Immature natural killer cell (primary cell): Measurements from ENCODE around the gene ZNF79. TPM values are rescaled to one million over a fixed set of nuclear protein-coding genes. Genes with fewer than 3 reads are reported as not detected.

Source experiments
- DNase-seq, 3 donors: peaks; one replicate each; pipeline ENCODE4 v3.0.0; 2022; ENCODE audit warnings: mixed read lengths in 1 of 3
- H3K27ac Mint-ChIP-seq, 6 donors: one replicate each; pipeline ENCODE4 v1.8.0; 2020; ENCODE audit warnings: mixed read lengths in 6 of 6, mild to moderate bottlenecking in 5 of 6, inconsistent platforms in 4 of 6, moderate library complexity in 3 of 6
- H3K27me3 Mint-ChIP-seq, 3 donors: one replicate each; pipeline ENCODE4 v1.8.0; 2020 to 2021; ENCODE audit warnings: low read depth in 3 of 3, mild to moderate bottlenecking in 3 of 3, mixed read lengths in 3 of 3, moderate library complexity in 3 of 3, inconsistent platforms in 1 of 3
- H3K36me3 Mint-ChIP-seq, 3 donors: one replicate each; pipeline ENCODE4 v1.8.0; 2020; ENCODE audit warnings: mixed read lengths in 3 of 3, inconsistent platforms in 2 of 3, mild to moderate bottlenecking in 2 of 3
- H3K4me1 Mint-ChIP-seq, 2 donors: one replicate each; pipeline ENCODE4 v1.8.0; 2020; ENCODE audit warnings: inconsistent platforms in 2 of 2, mild to moderate bottlenecking in 2 of 2, mixed read lengths in 2 of 2, moderate library complexity in 1 of 2
- H3K4me3 Mint-ChIP-seq, 5 donors: one replicate each; pipeline ENCODE4 v1.8.0; 2020; ENCODE audit warnings: mild to moderate bottlenecking in 5 of 5, mixed read lengths in 5 of 5, inconsistent platforms in 3 of 5, moderate library complexity in 3 of 5
- H3K9me3 Mint-ChIP-seq, 6 donors: one replicate each; pipeline ENCODE4 v1.8.0; 2020; ENCODE audit warnings: mild to moderate bottlenecking in 6 of 6, mixed read lengths in 6 of 6, inconsistent platforms in 4 of 6, moderate library complexity in 3 of 6
- polyA plus RNA-seq, 3 donors: library from polyadenylated mRNA; unstranded; fragments of 300-500 nt; fragmentation: Illumina TruSeq; gene quantifications; one replicate each; pipeline ENCODE4 v1.2.3, GENCODE V29; 2021

The ZNF79 gene
- polyA plus RNA-seq, 3 donors from 2014 or later: 4.0 to 10.9 (median 5.1) TPM

- Mint-ChIP-seq H3K27ac (no peak overlapping the region), H3K4me1 (no peaks in the 10 kb centered on the region), H3K4me3 (no peak overlapping the region), H3K9me3 (no peaks in the 10 kb centered on the region), H3K36me3 (peaks cover 8 to 25% (median 13%) of the 10 kb centered on the region in 3 donors), H3K27me3 (no peaks in the 10 kb centered on the region)
- DNase-seq: no peak
Measured at GRCh38 chr9:127489471-127490115, 65.4 kb downstream of the ZNF79 start.

- no peaks in the 10 kb centered on the region for H3K4me1 Mint-ChIP-seq
- no peaks in the 10 kb centered on the region for H3K9me3 Mint-ChIP-seq
- H3K27ac Mint-ChIP-seq: no peak overlapping the region
- no peaks in the 10 kb centered on the region for H3K27me3 Mint-ChIP-seq
- DNase-seq: no peak
- H3K4me3 Mint-ChIP-seq: no peak overlapping the region
- peaks cover 8 to 25% (median 13%) of the 10 kb centered on the region in 3 donors for H3K36me3 Mint-ChIP-seq
Measured at GRCh38 chr9:127490535-127491230, 66.5 kb downstream of the ZNF79 start.

GRCh38 chr9:127491516-127491915, 67.3 kb downstream of the ZNF79 start:
- H3K36me3 Mint-ChIP-seq: peaks cover 11 to 22% (median 18%) of the 10 kb centered on the region in 3 donors
- no peaks in the 10 kb centered on the region for H3K9me3 Mint-ChIP-seq
- H3K27ac Mint-ChIP-seq: no peak overlapping the region
- H3K27me3 Mint-ChIP-seq: no peaks in the 10 kb centered on the region
- DNase-seq: no peak
- H3K4me3 Mint-ChIP-seq: no peak overlapping the region
- H3K4me1 Mint-ChIP-seq: no peaks in the 10 kb centered on the region

DNA sequence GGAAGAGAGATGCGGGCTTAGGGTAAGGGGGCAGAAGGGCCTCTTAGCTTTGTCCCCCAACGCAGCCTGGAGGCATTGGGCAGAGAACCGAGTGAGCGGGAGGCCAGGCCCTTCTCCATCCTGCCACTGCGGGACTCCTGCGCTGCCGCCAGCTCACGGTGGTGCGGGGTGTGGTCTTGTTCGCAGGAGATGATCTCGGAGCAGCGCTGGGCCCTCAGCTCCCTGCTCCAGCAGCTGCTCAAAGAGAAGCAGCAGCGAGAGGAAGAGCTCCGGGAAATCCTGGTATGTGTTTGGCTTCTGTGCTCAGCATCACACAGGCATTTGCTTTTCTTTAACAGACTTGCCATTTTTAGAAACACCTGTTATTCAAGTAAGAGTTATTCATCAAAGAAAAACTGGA, 68.4 kb downstream of the ZNF79 start:
- Mint-ChIP-seq H3K4me3 (no peak overlapping the region), H3K9me3 (no peaks in the 10 kb centered on the region), H3K36me3 (peaks cover 10 to 19% (median 18%) of the 10 kb centered on the region in 3 donors), H3K4me1 (no peaks in the 10 kb centered on the region), H3K27me3 (no peaks in the 10 kb centered on the region), H3K27ac (no peak overlapping the region)
- DNase-seq: no peak

- Mint-ChIP-seq H3K9me3 (no peaks in the 10 kb centered on the region), H3K4me3 (no peak overlapping the region), H3K27me3 (no peaks in the 10 kb centered on the region), H3K36me3 (peaks cover 10 to 19% (median 17%) of the 10 kb centered on the region in 3 donors), H3K27ac (no peak overlapping the region), H3K4me1 (no peaks in the 10 kb centered on the region)
- no peak for DNase-seq
Measured at GRCh38 chr9:127493592-127494303, 69.6 kb downstream of the ZNF79 start.

DNA sequence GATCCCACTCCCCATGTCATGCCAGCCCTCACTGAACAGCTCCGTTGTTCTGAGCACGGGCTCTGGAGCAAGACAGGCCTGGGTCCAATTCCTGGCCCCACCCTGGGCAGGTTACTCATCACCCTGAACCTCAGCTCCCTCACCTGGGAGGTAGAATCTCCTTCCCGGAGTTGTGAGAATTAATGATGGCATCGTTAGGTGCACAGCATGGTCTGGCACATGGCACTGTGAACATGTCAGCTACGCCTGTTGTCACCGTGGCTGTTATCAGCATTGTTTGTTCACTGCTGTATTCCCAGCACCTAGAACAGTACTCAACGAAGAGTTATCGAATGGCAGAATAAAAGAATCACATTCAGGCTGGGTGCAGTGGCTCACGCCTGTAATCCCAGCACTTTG, 70.1 kb downstream of the ZNF79 start:
- H3K9me3 Mint-ChIP-seq: no peaks in the 10 kb centered on the region
- DNase-seq: no peak
- no peak overlapping the region for H3K27ac Mint-ChIP-seq
- H3K4me3 Mint-ChIP-seq: no peak overlapping the region
- no peaks in the 10 kb centered on the region for H3K27me3 Mint-ChIP-seq
- H3K36me3 Mint-ChIP-seq: peaks cover 10 to 19% (median 14%) of the 10 kb centered on the region in 3 donors
- H3K4me1 Mint-ChIP-seq: no peaks in the 10 kb centered on the region

Other genes with a start within 250 kb of the ZNF79 start
- gene GARNL3, start 159.6 kb upstream of the ZNF79 start, polyA plus RNA-seq: 1 to 10 TPM in 1 of 3 donors, under 1 TPM in 1, not detected in 1; 0.44 to 2.1 TPM
- gene SLC2A8, start 27.2 kb upstream of the ZNF79 start, polyA plus RNA-seq: 10 to 100 TPM; 11.2 to 14.5 (median 12.7) TPM
- 100 to 1,000 TPM; 517 to 724 (median 686) TPM for gene RPL12, start 27.0 kb downstream of the ZNF79 start, polyA plus RNA-seq
- 1 to 10 TPM; 2.7 to 6.4 (median 4.4) TPM for gene LRSAM1, start 27.1 kb downstream of the ZNF79 start, polyA plus RNA-seq
- gene STXBP1, start 187.9 kb downstream of the ZNF79 start, polyA plus RNA-seq: under 1 TPM in 2 of 3 donors, not detected in 1; 0.59 to 0.99 TPM